Activated CD4-positive, alpha-beta T cell treated with anti-CD3 and anti-CD28 coated beads for 4 hours (primary cell): ENCODE measurements around the gene NBDY.

Experiments
- DNase-seq, 2 donors: peaks; one replicate each; pipeline ENCODE4 v3.0.0-alpha.2; 2020

NBDY gene

DNA sequence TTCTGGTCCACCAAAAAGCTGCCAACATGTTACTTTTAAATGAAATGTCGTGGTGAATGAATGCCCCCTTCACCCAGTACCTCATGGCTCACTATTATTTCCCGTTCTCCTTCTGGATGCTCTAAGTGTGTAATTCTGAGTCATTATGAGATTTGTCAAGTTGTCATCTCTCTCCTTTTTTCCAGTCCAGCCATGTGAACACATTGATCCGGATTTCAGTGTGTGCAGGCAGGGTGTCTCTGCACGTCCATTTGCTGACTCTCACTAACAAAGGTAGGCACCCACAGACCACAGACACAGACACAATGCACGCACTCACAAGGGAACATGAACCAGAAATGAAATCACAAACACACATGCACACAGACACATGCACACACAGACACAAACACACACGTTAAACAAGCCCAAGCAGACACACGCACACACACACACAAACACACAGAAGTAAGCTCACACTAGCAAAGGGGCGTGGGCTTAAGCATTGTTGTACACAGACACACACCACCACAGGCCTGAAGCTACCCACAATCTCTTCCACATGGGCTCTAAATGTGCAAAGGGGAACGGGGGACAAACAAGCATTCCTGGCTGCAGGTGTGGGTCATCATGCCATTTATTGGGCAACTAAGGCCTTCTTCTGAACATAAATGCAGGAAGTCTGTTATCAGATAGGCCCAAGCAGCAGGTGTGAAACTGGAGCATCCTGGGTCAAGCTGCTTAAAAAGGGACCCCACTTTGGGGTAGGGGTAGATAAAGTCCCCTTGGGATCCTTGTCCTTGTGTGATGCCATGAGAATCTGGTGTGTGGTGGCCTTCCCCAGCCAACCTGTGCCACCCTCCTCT lies 58.1 kb downstream of the NBDY start:
- DNase-seq = no peak

DNA sequence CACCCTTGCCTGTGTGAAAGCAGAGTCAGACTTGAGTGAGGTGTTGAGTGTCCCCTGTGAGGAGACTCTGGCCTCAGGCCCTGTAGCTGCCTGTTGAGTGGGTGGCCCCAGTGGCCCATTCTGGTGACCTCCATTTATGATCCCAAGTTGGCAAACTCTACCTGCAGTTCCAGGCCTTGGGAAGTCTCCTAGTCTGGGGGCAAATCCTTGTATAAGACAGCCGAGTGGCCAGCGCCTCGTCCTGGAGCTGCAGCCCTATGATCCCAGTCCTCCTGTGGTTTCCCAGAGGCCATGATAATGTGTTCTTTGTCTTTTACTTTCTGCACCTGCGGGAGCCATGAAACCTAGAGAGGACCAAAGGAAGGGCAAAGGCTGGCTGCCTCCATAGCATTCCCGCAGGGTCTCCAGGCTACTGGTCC lies 58.7 kb downstream of the NBDY start:
- DNase-seq = no peak

GRCh38 chrX:56788229-56788628 lies 59.2 kb downstream of the NBDY start:
- peak in 1 of 2 donors; percentile 30 for DNase-seq

DNA sequence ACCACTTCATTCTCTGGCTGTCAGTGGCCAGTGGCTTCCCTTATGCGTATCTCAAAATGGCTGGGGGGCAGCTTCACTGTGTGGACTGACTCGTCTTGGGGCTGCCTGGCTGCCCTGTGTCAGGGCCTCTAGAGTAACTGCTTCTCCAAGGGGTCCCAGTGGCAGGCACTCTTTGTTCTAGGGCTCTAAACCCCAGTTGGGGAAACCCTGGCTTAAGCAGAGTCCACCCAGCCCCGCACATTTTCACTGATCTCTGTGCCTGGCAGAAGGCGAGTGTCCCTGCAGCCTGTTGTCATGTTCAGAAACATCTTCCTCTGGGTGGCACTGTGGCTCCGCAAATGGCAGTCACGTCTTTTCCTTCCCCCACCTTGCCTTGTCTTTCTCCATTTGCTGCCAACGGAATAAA lies 59.7 kb downstream of the NBDY start:
- peak in 1 of 2 donors; percentile 82 for DNase-seq

DNA sequence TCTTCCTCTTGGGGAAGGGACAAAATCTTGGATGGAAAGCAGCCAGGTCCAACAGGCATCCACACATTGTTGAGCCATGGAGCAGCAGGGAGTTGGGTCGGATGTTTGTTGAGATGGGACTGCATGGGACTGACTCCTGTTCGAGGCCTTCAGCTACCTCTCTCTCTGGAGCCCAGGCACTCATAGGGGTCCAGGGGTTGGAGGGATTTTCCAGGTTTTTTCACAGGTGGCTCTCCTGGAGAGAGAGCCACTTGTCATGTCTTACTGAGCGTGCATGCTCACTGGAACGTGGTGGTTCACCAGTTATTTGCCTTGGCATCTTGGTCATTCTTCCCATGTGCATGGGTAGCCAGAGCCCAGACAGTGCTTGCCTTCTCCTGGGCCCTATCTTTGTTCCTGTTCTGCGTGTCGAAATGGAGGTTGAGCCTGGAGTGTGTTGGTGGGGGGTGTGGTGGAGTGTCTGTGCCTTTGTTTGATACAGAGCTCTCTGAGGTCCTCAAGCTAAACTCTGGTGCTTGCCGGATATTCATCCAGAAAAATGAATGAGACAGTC lies 60.6 kb downstream of the NBDY start:
- no peak for DNase-seq

DNA sequence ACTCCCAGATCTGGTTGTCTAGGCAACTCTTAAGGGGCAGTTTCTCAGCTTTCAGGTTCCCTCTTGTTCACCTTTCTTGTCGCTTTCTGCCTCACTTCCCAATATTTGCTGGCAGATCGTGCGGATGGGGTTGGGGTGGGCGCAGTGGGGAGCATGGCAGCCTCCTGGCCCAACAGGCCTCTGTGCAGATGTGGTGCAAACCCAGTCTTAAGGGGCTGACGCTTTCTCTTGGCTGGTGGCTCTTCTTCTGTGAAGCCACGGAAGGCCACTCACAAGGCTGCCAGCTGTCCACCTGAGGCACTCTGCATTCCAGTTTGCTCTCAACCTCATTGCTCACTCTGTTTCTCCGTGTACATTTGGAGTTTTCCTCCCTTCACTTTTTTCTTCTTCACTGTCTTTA lies 61.7 kb downstream of the NBDY start:
- no peak for DNase-seq

GRCh38 chrX:56791456-56791855 lies 62.4 kb downstream of the NBDY start:
- DNase-seq = no peak

- no peak for DNase-seq
These were observed 63.4 kb downstream of the NBDY start for GRCh38 chrX:56792270-56793111.

- no peak for DNase-seq
These were observed 64.0 kb downstream of the NBDY start for GRCh38 chrX:56793112-56793430.

DNA sequence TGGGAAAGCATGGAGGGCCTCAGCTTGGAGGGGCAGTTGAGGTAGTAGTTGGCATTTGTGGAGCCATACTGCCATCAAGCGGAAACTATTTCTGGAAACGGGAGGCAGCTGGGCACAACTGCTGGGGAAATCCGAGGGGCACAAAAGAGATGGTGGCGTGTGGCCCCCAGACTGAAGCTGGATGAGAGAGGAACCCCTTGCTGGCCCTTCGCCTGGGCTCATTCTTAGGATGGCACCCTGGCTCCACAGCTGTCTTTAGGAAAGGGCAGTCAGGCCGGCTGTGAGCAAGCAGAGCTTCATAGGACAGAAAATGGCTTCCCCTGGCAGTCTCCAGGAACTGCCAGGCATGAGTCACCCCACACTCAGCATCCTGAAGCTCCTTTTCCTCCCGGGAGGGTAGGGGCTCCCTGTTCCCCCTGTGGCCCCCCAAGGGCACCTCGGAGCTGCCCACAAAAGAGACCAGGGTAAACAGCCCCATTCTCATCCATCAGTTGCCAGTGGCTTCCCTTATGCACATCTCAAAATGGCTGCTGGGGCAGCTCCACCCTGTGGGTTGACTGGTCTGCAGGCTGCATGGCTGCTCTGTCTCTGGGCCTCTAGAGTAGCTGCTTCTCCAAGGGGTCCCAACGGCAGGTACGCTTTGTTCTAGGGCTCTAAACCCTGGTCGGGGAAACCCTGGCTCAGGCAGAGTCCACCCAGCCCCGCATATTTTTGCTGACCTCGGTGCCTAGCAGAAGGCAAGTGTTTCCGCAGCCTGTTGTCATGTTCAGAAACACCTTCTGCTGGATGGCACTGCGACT lies 64.7 kb downstream of the NBDY start:
- DNase-seq = no peak

DNA sequence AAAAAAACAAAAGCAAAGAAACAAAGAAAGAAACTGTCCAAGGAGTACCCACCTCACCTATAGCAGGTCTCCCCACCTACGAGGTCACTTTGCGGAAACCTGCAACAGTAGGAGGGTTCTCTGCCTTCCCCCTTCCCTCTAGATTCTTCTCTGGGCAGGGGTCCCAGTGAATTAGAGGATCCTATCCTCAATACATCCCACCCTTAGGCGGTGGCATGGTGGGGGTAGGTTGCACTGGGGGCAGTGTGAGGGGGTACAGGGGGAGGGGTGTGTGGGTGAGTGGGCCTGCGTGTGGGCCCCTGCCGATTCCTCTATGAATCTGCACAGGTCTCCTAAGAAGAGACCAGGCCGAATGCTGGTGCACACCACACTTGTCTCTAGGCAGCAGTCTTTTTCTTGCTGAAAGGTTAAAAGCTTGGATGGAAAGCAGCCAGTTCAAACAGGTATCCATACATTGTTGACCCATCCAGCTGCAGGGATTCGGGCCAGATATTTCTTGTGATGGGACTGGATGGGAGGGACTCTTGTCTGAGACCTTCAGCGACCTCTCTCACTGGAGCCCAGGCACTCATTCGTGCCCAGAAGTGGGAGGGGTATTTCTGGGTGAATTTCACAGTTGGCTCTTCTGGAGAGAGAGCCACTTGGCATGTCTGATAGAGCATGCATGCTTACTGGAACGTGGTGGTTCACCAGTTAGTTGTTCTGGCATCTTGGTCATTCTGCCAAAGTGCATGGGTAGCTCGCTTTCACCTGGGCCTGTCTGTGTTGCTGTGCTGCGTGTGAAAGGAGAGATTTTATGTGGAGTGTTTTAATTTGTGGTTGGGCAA lies 65.6 kb downstream of the NBDY start:
- no peak for DNase-seq

- no peak for DNase-seq
These were observed 66.3 kb downstream of the NBDY start for GRCh38 chrX:56795309-56795868.

DNA sequence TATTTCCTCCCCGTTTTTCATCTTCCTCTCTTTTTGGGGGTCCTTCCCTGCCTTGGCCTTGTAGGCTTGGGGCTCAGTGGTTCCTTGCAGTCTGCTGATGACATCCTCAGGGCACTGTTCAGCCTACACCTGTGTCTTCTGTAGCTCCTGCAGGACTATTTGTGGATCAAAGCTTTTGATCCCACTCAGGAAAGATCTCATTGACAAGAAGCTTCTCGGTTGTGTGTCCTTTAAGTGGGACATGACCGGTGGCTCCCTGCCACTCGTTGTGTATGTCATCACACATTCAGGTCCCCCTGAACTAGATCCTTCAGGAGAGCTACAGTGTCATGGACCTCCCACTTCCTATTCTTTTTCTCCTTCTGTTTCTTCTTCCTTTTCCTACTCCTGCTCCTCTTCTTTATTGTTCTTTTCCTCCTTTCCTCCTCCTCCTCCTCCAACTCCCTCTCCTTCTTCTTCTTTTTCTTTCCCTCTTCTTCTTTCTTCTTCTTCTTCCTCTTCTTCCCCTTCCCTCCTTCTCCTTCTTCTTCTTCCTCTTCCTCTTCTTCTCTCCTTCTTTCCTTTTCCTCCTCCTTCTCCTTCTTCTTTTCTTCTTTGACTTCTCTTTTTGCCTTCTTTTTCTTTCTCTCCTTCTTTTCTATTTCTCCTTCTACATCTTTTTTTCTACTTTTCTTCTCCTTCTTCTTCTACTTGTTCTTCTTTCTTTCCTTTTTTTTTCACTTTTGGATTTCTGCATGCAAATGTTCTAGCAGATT lies 67.8 kb downstream of the NBDY start:
- no peak for DNase-seq

DNA sequence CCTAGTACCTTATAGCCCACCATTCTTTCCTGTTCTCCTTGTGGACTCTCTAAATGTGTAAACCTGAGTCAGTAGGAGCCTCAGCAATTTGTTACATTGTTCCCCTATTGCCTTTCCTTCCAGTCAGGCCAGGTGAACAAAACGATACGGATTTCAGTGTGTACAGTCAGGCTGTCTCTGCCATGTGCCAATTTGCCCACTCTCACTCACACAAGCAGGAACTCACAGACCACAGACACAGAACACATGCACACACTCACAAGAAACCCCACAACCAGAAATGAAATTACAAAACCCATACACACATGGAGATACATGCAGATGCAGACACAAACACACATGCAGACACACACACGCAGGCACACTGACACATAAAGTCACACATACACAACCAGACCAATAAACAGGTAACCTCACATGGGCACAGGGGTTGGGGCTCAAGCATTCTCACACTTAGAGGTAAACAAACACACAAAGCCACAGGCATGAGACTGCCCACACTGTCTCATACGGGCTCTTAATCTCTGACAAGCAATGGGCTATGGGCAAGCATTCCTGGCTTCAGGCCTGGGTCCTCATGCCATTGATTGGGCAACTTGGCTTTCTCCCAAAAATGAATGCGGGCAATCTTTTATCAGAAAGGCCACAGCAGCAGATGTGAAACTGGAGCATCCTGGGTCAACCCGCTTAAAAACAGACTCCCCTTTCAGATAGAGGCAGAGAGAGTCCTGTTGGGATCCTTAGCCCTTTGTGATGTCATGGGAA lies 68.7 kb downstream of the NBDY start:
- no peak for DNase-seq

DNA sequence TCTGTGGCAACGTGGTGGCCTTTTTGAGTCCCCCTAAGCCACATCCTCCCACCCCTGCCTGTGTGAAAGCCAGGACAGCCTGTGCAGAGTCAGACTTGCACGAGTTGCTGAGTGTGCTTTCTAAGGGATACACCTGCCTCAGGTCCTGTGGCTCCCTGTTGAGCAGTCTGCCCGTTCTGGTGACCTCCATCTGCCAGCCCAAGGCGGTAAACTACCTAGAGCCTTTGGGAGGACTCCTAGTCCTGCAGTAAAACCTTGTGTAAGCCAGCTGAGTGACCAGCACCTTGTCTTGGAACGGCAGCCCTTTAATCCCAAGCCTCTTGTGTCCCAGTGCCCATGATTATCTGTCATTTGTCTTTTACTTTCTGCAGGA lies 69.3 kb downstream of the NBDY start:
- no peak for DNase-seq

DNA sequence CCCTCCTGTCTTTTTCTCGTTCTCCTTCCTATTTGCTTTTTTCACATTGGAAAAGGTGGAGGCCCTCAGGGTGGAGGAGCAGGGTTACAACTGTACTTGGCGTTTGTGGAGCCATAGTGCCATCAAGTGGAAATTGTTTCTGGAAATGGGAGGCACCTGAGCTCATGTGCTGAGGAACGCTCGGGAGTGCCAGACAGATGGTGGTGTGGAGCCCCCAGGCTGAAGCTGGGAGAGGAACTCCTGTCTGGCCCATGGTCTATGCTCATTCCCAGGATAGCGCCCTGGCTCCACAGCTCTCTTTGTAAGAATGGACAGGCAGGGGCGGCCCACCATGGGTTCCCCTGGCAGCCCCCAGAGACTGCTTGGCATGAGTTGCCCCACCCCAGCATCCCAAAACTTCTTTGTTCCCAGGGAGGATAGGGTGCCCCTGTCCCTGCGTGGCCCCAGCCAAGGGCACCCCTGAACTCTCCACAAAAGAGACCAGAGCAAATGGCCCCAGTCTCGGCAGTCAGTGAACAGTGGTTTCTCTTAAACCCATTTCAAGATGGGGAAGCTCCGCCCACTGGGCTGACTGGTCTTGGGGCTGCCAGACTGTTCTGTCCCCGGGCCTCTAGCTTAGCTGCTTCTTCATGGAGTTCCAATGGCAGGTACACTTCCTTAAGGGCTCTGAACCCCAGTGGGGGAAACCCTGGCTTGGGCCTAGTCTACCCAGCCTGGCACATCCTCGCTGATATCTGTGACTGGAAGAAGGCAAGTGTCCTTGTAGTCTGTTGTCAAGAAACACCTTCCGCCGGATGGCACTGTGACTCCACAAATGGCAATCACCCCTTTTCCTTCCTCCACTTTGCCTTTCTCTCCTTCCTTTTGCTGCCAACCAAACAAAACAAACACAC lies 70.1 kb downstream of the NBDY start:
- DNase-seq = no peak

GRCh38 chrX:56800307-56800706 lies 71.3 kb downstream of the NBDY start:
- DNase-seq = no peak

- DNase-seq = peak; percentile 50 to 54
These were observed 71.8 kb downstream of the NBDY start for GRCh38 chrX:56800801-56801200.

GRCh38 chrX:56802428-56802827 lies 73.4 kb downstream of the NBDY start:
- no peak for DNase-seq
